OCI-LY7 (cell line): Measurements from ENCODE around the gene PARD3B. TPM values are rescaled to one million over a fixed set of nuclear protein-coding genes. Genes with fewer than 3 reads are reported as not detected.

Experiments
- BruUV-seq: library from RNA; stranded (reverse); fragments of 400-500 nt; replicated peaks from 2 replicates; lab custom pipeline; 2021; lab: Mats Ljungman, UMichigan
- CTCF ChIA-PET: fragments of 300-600 bp; sonication (Branson Sonifier 250); formaldehyde crosslinking; loops from one replicate; lab custom pipeline; 2022; ENCODE audit warnings: antibody characterized with exemption; ENCODE audit not compliant: unreplicated experiment; lab: Charles Lee
- POLR2A ChIA-PET: fragments of 300-600 bp; sonication (Branson Sonifier 250); formaldehyde crosslinking; loops from one replicate; lab custom pipeline; 2022; ENCODE audit warnings: antibody characterized with exemption; lab: Charles Lee
- DNase-seq: peaks from one replicate; pipeline ENCODE4 v3.0.0-alpha.2; 2015; ENCODE audit warnings: low spot score
- H2AFZ ChIP-seq: fragments of 200-600 bp; sonication (generic), shearing (Covaris generic); 2 replicates; pipeline ENCODE4 v1.6.1; 2014; ENCODE audit warnings: mild to moderate bottlenecking, antibody characterized with exemption, low read length, moderate library complexity
- H3K27ac ChIP-seq: fragments of 200-600 bp; sonication (generic); 2 replicates; pipeline ENCODE4 v1.5.1; 2014; ENCODE audit warnings: mixed run types, low read depth, mild to moderate bottlenecking, moderate library complexity, low read length, inconsistent platforms; ENCODE audit not compliant: poor library complexity, severe bottlenecking
- H3K36me3 ChIP-seq: fragments of 200-600 bp; sonication (generic); 2 replicates; pipeline ENCODE4 v1.6.1; 2014; ENCODE audit warnings: mild to moderate bottlenecking, antibody characterized with exemption, low read length, moderate library complexity, mixed read lengths; ENCODE audit not compliant: insufficient read depth
- H3K4me1 ChIP-seq: fragments of 200-600 bp; sonication (generic); 2 replicates; pipeline ENCODE4 v1.5.1; 2014; ENCODE audit warnings: mild to moderate bottlenecking, low read length; ENCODE audit not compliant: insufficient read depth, poor library complexity, severe bottlenecking
- H3K4me2 ChIP-seq: fragments of 200-600 bp; sonication (generic); 2 replicates; pipeline ENCODE4 v1.6.1; 2014; ENCODE audit warnings: mild to moderate bottlenecking, low read length
- H3K4me3 ChIP-seq: fragments of 200-600 bp; sonication (generic); 2 replicates; pipeline ENCODE4 v1.5.1; 2014; ENCODE audit warnings: mild to moderate bottlenecking, low read depth, low read length; ENCODE audit not compliant: poor library complexity, severe bottlenecking
- H3K79me2 ChIP-seq: fragments of 200-600 bp; sonication (generic); 2 replicates; pipeline ENCODE4 v1.6.1; 2016; ENCODE audit warnings: low read depth, mild to moderate bottlenecking, low read length, moderate library complexity, mixed read lengths; ENCODE audit not compliant: insufficient read depth
- H3K9me2 ChIP-seq: fragments of 200-600 bp; sonication (generic); 2 replicates; pipeline ENCODE4 v1.6.1; 2016; ENCODE audit warnings: mild to moderate bottlenecking, low read length, mixed read lengths; ENCODE audit not compliant: insufficient read depth
- H3K9me3 ChIP-seq: fragments of 200-600 bp; sonication (generic); 2 replicates; pipeline ENCODE4 v1.6.1; 2014; ENCODE audit warnings: mild to moderate bottlenecking, mixed run types, low read length, mixed read lengths
- H4K20me1 ChIP-seq: fragments of 200-600 bp; sonication (generic); 2 replicates; pipeline ENCODE4 v1.6.1; 2014; ENCODE audit warnings: mild to moderate bottlenecking, antibody characterized with exemption, low read length, moderate library complexity, mixed read lengths; ENCODE audit not compliant: insufficient read depth
- EZH2phosphoT487 ChIP-seq: fragments of 200-600 bp; sonication (generic); IDR thresholded peaks from 2 replicates; pipeline ENCODE4 v1.6.1; 2018; ENCODE audit warnings: low read depth, borderline replicate concordance, mild to moderate bottlenecking, mixed run types, antibody characterized with exemption, low read length, moderate library complexity, mixed read lengths
- intact Hi-C: fragments of 100-400 bp; cut with micrococcal nuclease; formaldehyde crosslinking; loops from one replicate; pipeline ENCODE4 v1.10.0; 2022; ENCODE audit not compliant: unreplicated experiment
- total RNA-seq, 2 experiments: library from RNA; depleted of rRNA in 1 of 2; stranded (reverse); fragments of >200 nt in 1 of 2; shearing (Covaris generic) in 1 of 2; gene quantifications; 2 replicates each; pipeline ENCODE4 v1.2.3, GENCODE V29; 2014 to 2022
- TF ChIP-seq, protein P1 (sequence below): fragments of 200-600 bp; sonication (generic); conservative IDR thresholded peaks from 2 replicates; pipeline ENCODE4 v1.5.1; 2014; ENCODE audit warnings: mild to moderate bottlenecking, antibody characterized with exemption, low read length, moderate library complexity, mixed read lengths

The PARD3B gene
- total RNA-seq, 2 experiments from 2014 or later, result not detected

DNA sequence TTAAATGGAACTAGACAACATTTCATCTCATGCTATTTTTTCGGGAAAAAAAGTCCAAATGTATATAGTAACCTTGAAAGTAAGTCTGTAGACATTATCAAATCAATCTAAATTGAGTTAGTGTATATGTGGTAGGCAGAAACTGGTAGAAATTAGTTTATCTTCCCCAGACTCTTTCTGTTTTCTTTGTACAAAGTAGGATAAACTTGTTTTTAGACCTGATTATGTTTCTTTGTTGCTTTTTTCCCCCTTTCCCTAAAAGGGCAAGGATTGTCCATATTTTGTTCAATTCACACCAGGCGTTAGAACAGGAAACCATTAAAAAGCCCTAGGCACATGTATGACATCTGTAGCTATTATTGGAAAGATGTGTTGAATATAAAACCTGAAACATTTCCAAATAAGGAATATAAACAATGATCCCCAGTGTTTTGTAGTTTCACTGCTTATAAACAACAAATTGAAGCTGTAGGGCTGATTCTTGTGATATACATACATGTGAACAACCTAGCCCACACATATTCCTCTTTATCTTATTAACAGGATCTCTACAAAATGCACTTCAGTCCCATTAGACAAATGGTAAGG, 528.3 kb downstream of the PARD3B start:
- no peaks in the 10 kb centered on the region for H3K9me2 ChIP-seq
- no peaks in the 10 kb centered on the region for H3K79me2 ChIP-seq
- no peak overlapping the region for H3K27ac ChIP-seq
- H3K4me1 ChIP-seq, result no peaks in the 10 kb centered on the region
- no TSS peak for BruUV-seq
- ChIA-PET CTCF (no interaction called here), POLR2A (no interaction called here)
- intact Hi-C loops, result no loop called here
- H2AFZ ChIP-seq, result no peak overlapping the region
- no peaks in the 10 kb centered on the region for H3K36me3 ChIP-seq
- no peak for DNase-seq
- TF ChIP-seq EZH2phosphoT487, result no peak
- TF ChIP-seq, protein P1, sequence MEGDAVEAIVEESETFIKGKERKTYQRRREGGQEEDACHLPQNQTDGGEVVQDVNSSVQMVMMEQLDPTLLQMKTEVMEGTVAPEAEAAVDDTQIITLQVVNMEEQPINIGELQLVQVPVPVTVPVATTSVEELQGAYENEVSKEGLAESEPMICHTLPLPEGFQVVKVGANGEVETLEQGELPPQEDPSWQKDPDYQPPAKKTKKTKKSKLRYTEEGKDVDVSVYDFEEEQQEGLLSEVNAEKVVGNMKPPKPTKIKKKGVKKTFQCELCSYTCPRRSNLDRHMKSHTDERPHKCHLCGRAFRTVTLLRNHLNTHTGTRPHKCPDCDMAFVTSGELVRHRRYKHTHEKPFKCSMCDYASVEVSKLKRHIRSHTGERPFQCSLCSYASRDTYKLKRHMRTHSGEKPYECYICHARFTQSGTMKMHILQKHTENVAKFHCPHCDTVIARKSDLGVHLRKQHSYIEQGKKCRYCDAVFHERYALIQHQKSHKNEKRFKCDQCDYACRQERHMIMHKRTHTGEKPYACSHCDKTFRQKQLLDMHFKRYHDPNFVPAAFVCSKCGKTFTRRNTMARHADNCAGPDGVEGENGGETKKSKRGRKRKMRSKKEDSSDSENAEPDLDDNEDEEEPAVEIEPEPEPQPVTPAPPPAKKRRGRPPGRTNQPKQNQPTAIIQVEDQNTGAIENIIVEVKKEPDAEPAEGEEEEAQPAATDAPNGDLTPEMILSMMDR, result no peak
- no peaks in the 10 kb centered on the region for H3K9me3 ChIP-seq
- no peak overlapping the region for H3K4me3 ChIP-seq
- no peak overlapping the region for H3K4me2 ChIP-seq
- no peaks in the 10 kb centered on the region for H4K20me1 ChIP-seq

DNA sequence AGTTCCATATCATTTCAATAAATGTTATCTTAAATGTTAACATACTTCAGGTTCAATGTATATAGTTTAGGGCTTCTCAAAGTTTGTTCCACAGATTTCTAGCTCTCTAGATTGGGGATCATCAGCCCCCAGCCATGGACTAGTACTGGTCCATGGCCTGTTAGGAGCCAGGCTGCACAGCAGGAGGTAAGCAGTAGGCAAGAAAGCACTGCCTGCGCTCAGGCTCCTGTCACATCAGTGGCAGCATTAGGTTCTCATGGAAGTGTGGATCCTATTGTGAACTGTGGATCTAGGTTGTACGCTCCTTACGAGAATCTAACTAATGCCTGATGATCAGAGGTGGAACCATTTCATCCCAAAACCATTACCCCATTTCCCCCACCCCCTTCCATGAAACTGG, 531.1 kb downstream of the PARD3B start:
- Histone ChIP-seq H3K27ac (no peak overlapping the region), H3K4me1 (no peaks in the 10 kb centered on the region), H4K20me1 (no peaks in the 10 kb centered on the region), H2AFZ (no peak overlapping the region), H3K9me2 (no peaks in the 10 kb centered on the region), H3K79me2 (no peaks in the 10 kb centered on the region), H3K4me2 (no peak overlapping the region), H3K9me3 (no peaks in the 10 kb centered on the region), H3K36me3 (no peaks in the 10 kb centered on the region), H3K4me3 (no peak overlapping the region)
- intact Hi-C loops, result no loop called here
- BruUV-seq, result no TSS peak
- CTCF ChIA-PET, result no interaction called here
- no peak for DNase-seq
- TF ChIP-seq EZH2phosphoT487, result no peak
- TF ChIP-seq, protein P1, result no peak
- POLR2A ChIA-PET, result no interaction called here

DNA sequence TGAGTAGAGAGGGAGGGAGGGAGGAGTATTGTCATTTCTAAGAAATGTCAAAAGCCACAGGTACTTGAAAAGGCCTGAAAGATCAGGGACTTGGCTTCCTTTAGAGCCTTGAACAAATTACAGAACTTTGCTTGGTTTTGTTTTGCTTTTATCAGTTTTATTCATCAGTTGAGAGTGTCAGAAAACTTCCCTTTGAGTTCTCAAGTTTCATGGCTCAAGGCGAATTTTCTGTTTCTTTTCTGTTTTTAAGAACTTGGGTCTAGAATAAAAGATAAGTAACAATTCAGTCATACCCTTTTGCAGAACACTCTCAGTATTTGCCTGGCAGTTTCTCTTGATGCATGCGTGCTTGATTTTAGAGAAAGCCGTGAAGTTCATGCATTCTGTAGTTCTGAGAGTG, 531.9 kb downstream of the PARD3B start:
- POLR2A ChIA-PET, result no interaction called here
- no TSS peak for BruUV-seq
- Histone ChIP-seq H3K36me3 (no peaks in the 10 kb centered on the region), H3K27ac (no peak overlapping the region), H3K9me3 (no peaks in the 10 kb centered on the region), H3K4me3 (no peak overlapping the region), H4K20me1 (no peaks in the 10 kb centered on the region), H3K4me1 (no peaks in the 10 kb centered on the region), H3K9me2 (no peaks in the 10 kb centered on the region), H3K4me2 (no peak overlapping the region), H2AFZ (no peak overlapping the region), H3K79me2 (no peaks in the 10 kb centered on the region)
- CTCF ChIA-PET, result no interaction called here
- TF ChIP-seq, protein P1, result no peak
- no peak for TF ChIP-seq EZH2phosphoT487
- intact Hi-C loops, result no loop called here
- DNase-seq, result no peak
